Ishikawa (cell line): ENCODE measurements around the gene LAIR1.

Experiments
- EGR1 ChIP-seq: IDR thresholded peaks from 2 replicates; pipeline ENCODE4 v1.6.1; 2012
- EP300 ChIP-seq: IDR thresholded peaks from 2 replicates; pipeline ENCODE4 v1.6.1; 2012; ENCODE audit warnings: borderline replicate concordance
- TAF1 ChIP-seq: IDR thresholded peaks from 2 replicates; pipeline ENCODE4 v1.6.1; 2012; ENCODE audit warnings: low read depth, mild to moderate bottlenecking

DNA sequence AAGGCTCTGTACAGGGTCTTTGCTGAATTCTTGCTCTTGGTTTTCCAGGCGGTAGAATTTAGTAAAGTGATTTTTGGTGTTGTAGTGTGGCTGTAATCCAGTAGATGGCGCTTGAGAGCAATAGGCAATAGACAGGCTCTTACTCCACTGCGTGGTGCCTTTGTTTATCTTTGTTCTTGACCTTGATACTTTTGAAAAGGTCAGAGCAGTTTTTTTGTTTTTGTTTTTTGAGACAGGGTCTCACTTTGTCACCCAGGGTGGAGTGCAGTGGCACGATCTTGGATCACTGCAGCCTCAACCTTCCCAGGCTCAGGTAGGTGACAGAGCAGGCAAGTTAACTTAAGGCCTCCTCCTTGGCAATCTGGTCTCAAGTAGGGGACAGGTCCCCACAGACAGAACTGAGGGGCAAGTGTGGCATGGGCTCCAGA is 39.5 kb downstream of the LAIR1 start:
- TF ChIP-seq TAF1 = no peak
- TF ChIP-seq EP300 = no peak
- TF ChIP-seq EGR1 = no peak
